ENCODE data around the gene CDH18.
"Not testable (repeated sequence)": the region's sequence is repeated elsewhere in the genome, so short reads cannot be mapped to it uniquely, and the experiment has no call there.

CDH18 gene

DNA sequence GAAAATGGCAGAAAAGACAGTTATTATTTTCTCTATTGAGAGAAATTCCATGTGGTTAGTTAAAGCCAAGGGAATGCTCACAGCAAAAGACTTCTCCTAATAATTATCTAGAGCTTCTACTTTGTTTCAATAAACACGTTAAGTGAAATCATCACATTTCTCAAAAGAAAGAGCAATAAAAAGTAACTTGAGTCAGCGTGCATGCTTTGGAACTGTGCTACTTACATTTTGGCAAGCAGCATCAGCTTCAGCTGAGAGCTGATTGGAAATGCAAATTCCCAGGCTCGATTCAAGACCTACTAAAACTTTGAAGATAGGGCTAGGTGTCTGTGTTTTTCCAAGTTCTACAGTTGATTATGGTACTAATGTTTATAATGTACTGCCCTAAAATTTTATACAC lies 132.1 kb downstream of the CDH18 start:
- no peak for DNase-seq

DNA sequence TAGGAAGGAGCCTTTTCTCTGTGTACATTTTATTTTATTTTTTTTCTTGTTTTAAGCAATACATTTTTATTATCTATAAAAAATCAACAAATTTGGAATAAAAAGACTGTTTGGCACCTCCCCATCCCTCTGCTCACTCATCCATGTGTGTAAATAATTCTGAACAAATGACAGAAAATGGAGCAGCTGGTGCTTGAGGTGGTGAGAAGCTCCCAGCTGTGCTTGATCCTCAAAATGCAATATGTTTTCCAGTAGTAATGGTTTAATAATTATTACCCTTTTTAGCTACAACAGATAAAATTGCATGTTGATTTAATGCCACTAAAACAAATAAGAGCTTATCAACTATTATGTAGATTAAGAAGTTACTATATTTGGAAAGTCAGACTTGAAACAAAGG lies 132.5 kb downstream of the CDH18 start:
- no peak for DNase-seq

DNA sequence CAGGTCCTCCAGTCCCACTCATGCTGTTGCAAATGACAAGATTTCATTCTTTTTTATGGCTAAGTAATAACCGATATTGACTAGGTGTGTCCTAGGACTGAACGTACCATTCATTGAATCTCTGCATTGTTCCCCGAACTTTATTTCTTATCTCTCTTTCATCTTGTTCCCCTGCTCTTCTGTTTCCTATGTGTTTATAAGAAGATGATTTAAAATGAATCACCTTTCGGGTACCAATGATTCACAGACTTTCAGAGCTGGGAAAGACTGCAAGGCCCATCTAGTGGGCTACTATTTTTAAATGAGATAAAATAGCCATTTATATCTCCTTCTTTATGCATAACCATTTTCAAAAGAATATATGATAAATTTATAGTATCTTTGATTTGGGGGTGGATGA lies 133.0 kb downstream of the CDH18 start:
- DNase-seq, result no peak

DNA sequence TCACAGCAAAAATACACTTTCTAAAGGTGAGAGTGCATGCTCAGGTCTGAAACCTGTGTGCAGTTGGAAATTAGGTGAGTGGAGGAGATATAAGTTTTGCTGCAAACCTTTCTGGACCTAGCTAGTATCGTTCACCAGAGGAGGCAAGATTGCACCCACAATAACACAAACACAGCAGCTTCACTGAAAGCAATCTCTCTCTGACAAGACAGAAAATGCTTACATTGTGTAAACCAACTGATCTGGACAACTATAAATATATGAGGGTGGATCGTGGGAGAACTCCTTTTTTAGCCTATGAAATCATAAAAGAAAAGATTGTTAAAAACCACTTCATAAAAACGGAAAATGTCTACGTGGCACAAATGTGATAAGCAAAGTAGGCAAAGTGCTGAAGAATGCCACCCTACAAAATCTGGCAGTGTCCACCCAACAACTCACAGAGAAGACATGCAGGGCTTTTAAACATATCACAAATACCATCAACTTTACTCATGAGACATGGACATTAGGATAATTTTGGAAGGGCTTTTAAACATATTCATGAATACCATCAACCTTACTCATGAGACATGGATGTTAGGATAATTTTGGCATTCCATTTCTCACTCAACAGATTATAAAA lies 134.3 kb downstream of the CDH18 start:
- no peak for DNase-seq

DNA sequence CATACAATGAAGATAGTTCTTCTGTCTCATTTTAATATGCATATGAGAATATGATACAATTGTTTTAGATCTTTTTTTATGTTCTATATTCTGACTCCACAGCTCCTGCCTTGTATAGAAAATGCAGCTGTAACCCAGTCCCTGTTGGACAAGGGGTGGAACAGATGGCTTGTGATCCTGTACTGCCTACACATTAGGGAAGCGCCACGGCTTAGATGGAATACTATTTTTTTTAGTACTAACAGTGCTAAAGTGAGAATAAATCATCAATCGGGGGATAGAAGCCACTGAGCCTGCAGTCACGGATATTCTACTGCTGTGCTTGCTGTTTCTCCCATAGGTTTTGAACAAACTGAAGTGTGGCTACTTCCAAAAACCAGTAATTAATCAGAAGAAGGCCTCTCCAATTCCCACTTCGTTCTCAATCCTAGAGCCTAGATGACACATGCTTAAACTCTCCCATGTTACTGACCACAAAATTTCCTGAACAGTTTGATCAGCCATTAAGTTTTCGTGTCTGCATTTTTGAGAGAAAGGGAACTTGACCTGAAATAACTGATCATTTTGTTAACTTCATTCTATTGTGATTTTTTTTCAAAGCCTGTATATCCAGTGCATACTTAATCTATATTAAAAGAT lies 150.3 kb downstream of the CDH18 start:
- no peak for DNase-seq

DNA sequence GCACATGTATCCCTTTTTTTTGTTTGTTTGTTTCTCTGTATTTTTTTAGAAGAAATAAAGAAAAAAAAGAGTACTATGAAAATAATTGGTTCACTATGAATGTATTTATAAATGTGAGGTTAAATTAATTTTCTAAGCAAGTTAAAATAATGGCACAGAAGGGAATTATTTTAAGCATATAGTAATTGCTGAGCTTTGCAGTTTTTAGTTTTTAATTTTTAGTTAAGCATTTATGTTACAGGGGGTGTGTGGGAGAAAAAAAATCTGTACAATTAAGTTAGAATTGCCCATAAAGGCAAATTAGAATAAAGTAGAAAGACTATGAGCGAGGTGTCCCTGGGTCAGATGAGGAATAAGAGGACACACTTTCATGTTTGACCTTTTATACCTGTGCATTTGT lies 152.6 kb downstream of the CDH18 start:
- no peak for DNase-seq

DNA sequence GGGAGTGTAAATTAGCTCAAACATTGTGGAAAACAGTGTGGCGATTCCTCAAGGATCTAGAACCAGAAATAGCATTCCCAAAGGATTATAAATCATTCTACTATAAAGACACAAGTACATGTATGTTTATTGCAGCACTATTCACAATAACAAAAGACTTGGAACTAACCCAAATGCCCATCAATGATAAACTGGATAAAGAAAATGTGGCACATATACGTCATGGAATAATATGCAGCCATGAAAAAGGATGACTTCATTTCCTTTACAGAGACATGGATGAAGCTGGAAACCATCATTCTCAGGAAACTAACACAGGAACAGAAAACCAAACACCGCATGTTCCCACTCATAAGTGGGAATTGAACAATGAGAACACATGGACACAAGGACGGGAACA lies 175.3 kb downstream of the CDH18 start:
- not testable (repeated sequence) for DNase-seq

DNA sequence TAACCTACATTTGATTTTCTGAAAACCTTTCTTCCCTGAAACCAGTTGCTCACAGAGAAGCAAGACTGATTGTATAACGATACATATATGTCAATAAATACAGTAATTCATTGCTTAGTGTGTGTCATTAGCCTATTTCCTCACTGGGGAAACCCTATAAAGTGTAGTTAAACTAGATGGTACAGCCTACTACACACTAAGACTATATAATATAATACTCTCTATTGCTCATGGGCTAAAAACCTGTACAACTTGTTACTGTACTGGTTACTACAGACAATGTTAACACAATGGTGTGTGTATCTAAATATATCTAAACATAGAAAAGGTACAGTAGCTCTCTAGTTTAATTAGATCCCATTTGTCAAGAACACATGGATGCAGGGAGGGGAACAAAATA lies 181.2 kb downstream of the CDH18 start:
- no peak for DNase-seq

DNA sequence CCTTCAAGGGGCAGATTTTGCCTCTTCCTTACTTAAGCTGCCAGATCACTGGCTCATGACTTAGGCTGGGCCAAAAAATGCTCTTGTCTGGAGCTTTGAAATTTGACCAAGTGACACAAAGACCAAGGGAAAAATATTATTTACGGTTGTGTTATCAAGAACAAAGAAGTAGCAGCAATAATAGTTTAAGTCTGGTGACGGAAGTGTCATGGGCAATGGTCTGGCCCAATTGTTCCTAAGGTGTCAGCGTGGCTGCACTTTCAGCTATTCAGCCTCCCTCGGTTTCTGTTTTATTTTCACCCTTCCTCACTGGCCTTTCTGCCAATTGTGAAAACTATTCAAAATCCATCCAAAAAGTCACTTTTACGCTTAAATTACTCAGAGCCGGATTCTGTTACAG lies 185.3 kb downstream of the CDH18 start:
- no peak for DNase-seq

DNA sequence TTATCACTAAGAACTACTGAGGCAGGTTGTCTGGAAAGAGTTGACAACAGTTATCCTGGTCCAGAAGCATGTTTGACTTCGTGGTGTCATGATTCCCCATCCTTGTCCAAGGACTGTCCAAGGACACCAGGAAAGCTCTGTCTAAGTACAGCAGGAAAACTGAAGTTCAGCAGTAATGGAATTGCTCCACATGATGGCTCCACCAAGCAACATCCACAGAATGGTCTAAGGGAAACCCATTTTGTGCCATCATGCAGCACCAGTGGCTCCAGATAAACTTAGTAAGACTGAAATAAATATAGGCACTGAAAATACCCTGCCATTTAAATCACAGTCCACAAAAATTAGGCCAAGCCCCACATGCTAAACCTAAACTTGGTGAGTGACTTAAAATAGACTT lies 192.8 kb downstream of the CDH18 start:
- DNase-seq, result no peak

DNA sequence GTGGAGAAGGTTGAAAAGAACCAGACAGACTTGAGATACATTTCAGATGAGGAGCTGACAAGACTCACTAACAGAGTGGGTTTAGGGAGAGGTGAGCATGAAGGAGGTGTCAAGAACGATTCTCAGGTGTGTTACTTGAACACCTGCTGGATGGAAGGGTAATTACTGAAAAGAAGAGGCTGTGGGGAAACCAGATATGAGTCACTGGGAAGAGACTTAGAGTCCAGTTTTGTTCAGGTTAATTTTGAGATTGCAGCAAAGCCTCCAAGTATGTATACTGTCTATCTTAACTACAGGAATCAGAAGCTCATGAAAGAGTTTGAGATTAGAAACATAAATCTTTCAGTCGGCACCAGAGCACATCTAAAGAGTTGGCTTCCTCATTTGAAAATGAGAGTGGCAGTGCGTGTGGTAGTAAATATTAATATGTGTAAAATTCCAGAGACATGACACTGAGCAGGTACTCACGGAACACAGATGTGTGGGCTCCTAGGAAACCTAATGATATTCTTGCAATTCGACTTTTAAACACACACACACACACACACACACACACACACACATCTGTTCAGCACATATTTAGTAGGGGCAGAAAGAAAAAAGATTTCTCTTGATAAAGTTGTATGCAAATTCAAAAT lies 197.1 kb downstream of the CDH18 start:
- no peak for DNase-seq

DNA sequence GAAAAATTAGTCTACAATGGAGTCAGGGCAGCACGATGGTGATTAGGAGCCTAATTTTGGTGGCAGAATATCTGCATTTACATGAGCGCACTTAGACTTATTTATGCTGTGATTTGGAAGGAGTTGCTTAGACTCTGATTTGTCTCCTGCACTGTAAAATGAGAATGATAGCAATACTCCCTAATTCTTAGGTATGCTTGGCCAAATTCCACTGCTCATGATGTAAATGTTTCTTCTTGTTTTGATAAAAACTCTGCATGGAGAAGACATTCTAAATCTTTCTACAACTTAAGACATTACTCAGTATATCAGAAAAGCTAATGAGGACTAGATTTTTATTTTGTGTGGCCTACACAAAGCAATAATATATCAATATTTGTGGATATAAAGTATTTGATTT lies 205.4 kb downstream of the CDH18 start:
- DNase-seq, result no peak

DNA sequence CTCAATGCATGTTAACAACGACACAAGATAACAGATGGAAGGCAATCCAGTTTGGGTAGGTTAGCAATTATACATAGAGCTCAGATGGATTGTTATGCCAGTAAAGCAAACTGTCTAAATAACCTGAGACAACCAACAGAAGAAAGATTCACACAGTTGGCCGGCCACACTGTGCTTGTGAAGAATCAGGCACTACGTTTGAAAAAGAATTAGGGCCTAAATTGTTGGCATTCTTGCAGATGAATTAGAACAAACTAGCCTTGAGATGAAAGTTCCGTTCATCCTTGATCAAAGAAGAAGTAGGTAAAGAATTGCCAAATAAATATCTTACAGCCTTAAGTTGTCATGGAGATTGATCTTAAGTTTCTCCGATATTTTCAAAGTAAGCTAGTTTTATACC lies 210.6 kb downstream of the CDH18 start:
- DNase-seq, result no peak

DNA sequence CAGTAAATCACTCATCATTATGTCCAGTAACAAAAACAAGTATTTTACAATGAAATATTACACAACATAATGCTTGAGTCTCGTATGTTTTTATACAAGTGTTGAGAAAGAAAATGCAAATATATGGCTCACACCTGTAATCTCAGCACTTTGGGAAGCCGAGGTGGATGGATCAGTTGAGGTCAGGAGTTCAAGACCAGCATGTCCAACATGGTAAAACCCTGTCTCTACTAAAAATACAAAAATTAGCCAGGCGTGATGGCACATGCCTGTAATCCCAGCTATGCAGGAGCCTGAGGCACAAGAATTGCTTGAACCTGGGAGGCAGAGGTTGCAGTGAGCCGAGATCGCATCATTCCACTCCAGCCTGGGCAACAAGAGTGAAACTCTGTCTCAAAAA lies 211.1 kb downstream of the CDH18 start:
- not testable (repeated sequence) for DNase-seq

DNA sequence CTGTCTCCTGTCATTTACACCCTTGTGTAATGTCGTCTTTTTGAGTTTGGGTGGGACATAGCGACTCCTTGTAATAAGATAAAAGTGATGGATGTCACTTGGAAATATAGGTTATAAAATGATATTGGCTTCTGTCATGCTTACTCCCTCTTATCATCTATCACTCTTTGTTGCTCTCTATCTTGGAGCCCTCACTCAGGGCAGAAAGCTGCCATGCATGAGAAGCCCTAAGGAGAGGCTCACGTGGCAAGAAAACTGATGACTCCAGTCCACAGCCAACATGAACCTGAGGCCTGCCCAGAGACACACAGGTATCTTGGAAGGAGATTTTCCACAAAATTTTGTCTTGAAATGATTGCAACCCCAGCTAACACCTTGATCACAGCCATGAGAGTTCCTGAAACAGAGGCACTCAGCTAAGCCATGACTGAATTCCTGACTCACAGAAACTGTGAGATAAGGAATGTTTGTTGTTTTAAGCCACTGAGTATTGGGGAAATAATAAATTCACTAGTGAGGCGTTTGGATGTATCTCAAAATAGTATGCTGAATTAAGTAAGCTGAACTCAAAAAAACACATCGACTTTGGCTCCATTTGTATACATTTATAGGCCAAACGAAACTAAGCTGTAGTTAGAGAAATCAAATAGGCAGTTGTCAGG lies 216.7 kb downstream of the CDH18 start:
- no peak for DNase-seq

DNA sequence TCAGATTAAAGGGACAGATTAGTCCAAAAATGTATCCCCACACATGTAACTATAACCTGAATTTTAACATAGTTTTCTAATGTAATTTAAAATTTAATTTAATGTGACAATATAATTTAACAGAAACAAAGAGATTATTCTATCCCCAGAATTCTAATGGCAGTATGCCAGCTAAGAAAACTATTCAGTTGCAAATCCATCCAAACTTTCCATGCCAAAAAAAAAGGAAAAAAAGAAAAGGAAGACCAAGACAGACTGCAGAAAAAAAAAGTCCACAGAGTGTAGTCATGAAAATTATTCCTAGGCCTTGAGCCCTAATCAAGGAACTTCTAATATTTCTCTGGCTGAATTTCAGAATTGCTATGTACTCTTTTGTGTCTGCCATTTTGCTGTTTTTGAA lies 217.6 kb downstream of the CDH18 start:
- DNase-seq, result no peak

DNA sequence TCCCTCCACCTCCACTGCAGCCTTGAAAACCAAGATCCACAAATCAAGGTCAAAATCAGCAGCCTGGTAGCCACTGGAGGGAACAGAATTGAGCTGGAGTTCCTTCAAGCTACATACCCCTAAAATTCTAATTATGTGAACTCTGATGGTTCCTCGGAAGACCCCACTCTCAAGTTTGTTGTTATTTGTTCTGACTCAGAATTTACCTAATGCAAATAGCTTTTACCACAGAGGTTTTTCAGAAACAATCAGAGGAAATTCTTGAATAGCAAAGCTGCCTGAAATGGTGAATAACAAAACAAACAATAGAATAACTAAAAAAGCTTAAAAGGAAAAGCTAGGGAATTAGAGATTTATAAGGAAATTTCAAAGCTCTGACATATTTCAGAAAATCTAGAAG lies 220.0 kb downstream of the CDH18 start:
- no peak for DNase-seq

DNA sequence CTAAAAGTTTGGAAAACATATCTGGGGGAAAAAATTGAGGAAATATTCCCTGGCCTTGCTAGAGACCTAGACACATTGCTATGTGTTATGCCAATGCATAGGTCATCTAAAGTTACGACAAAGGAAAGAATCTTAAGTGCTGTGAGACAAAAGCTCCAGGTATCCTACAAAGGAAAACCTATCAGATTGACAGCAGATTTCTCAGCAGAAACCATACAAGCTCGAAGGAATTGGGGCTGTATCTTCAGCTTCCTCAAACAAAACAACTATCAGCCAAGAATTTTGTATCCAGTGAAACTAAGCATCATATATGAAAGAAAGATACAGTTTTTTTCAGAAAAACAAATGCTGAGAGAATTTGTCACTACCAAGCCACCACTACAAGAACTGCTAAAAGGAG lies 234.4 kb downstream of the CDH18 start:
- DNase-seq, result no peak

DNA sequence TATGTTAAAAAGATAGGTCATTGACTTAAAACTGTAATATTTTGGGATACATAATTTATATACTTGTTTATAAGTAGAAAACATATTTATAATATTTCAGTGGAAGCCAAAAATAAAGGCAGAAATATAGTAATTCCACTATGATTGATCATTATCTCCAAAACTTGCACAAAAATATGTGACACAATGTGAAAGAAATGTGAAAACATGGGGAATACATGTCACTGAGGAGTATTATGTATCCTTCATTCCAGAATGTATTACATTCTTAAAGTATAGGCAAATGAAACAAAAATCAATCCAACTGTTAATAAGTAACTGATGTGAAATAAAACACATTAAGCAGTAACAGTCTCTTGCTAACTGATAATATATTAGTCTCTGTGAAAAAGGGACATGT lies 236.7 kb downstream of the CDH18 start:
- DNase-seq, result no peak

DNA sequence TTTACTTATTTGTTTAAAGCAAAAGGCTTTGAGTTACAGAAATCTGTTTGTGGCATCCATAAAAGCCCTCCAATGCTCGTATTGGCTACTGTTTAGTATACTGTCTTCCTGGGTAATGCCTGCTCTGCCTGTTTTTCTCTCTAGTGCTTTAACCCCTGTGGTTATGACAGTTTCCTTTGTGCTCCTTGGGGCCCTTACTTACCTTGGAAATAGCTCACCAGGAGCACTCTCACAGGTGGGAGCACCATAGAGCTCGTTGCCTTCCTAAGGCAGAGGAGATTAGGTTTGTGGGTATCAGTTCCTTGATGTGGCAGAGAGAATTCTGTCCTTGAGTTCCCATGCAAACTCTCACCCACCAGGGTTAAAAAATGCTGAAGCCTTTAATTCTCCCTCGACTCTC lies 242.8 kb downstream of the CDH18 start:
- no peak for DNase-seq

DNA sequence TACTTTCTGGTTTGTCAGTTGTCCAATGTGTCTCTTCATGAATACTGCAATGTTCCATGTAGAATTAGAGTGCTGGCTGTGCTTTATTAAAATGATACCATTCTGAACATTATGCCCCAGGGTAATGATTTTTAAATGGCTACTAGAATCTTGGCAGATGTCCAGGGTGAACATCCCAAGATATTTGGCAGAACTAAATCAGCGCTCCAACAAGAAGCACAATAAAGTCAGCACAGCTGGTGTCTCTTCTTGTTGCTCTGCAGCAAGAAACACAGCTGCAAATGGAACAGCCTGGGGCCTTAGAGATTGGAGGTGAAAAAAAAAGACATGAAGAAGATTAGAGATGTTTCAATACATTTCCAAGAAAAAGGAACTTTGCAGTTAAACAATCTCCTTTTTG lies 248.3 kb downstream of the CDH18 start:
- no peak for DNase-seq

DNA sequence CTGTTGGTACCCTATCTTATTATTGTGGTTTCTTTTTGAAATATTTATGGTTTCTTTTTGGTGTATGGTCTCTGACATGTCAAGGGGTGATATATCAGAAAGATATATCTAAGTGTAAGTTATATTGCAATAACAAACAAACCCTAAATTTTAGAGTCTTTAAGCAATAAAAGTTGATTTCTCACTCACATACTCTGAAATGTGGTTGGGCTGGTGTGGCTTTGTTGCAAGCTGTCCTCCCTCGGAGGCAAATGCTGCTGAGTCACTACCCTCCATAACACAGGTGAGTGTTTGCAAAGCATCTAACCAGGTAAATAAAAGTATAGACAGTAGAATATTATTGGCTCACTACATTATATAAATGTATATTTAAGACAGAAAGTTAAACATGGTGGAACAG lies 253.2 kb downstream of the CDH18 start:
- no peak for DNase-seq

DNA sequence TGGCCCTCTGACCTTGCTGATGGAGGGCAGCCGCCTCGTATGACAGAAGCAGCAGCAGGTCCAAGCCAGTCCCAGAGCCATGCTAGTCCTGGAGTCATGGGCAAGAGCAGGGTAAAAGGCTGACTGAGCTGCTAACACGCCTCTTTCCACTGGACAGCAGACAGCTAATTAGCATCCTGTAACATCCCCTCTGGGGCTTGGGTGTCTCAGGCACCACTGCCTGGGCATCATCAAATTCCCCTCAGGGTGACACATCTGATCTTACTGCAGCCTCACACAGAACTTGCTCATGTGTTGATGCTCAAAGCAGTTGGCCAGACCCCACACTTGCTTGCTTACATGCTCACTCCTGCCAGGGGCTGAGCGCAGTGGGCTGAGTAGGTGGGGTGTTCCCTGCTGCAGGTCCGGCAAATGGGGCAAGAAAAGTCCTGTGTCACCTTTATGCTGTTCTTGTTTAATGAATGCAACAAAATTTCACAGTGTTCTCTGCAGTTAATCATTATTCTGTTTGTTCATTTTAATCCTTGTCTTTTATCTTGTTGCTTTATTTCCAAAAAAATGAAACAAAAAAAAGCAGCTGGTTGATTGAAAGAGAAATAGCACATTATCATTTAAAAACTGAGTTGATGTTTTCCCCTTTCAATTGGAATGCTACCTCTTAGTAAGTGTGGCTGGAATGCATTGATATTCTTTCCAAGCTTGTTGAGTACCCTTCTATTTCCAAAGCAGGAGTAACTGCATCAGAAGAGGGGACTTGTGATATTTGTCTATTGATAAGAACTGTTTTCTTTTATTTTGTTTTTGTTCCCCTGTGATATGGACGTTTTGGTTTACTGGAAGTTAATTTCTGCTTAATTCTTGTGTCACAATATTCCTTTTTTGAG lies 254.1 kb downstream of the CDH18 start:
- DNase-seq, result no peak
